Kidney glomerular epithelial cell (primary cell): ENCODE measurements around the gene NF2.

ENCODE experiments used
- DNase-seq: peaks from one replicate; lab custom pipeline; 2025; lab: John Stamatoyannopoulos, UW

Gene NF2

GRCh38 chr22:29668673-29669072 lies 65.2 kb downstream of the NF2 start:
- no peak for DNase-seq

- DNase-seq = no peak
These were observed 67.2 kb downstream of the NF2 start for GRCh38 chr22:29670626-29671025.

- no peak for DNase-seq
These were observed 70.1 kb downstream of the NF2 start for GRCh38 chr22:29673361-29674066.

DNA sequence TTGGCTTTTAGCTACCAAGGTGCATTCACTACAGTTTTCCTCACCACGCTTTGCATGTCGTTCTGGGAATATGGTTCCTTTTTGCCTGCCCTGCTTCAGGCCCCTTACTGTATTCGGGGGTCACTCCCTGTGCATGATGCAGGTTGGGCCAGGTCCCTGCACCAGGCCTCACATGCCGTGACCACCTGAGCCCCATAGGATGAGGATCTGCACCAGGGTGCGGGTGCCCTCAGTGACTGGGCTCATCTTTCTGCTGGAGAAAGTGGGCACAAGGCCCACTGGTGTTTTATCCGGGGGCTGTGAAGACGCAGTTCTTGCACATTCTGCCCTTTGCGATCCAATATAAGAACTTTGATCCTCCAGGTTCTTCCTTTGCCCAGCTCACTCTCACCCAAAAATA lies 70.7 kb downstream of the NF2 start:
- DNase-seq = no peak

DNA sequence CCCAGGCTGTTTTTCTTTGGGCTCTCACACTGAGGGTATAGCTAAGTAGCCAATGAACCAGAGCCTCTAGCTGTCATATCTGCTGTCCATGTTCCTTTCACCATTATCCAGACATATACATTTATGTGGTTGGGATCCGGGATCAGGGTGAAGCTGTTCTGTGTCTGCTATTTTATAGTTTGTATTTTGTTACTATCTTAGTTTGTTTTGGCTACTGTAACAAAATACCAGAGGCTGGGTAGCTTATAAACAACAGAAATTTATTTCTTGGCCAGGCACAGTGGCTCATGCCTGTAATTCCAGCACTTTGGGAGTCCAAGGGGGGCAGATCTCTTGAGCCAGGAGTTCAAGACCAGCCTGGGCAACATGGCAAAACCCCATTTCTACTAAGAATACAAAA lies 75.9 kb downstream of the NF2 start:
- DNase-seq = no peak

- no peak for DNase-seq
These were observed 80.1 kb downstream of the NF2 start for GRCh38 chr22:29683536-29683935.

DNA sequence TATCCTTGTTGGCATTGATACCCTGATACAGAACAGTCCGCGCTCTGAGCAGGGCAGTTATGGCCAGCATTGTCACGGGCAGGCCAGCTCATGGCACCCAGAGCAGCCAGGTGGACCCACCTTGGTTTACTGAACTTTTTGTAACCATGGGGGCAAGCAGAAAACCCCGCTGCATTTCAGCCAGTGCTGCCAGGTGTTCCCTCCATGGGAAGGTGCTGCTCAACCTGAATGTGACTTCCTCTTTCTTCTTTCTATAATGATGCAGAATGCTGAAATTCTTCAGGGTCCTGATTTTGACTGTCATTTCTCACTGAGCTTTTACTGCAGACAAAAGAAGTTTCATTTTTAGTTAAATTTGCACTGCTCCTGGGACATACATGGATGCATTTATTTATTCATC lies 80.8 kb downstream of the NF2 start:
- DNase-seq = no peak

GRCh38 chr22:29689206-29689879 lies 85.9 kb downstream of the NF2 start:
- no peak for DNase-seq

GRCh38 chr22:29689880-29690213 lies 86.4 kb downstream of the NF2 start:
- no peak for DNase-seq

- DNase-seq = no peak
These were observed 87.0 kb downstream of the NF2 start for GRCh38 chr22:29690476-29690875.

- DNase-seq = no peak
These were observed 88.3 kb downstream of the NF2 start for GRCh38 chr22:29691636-29692326.

DNA sequence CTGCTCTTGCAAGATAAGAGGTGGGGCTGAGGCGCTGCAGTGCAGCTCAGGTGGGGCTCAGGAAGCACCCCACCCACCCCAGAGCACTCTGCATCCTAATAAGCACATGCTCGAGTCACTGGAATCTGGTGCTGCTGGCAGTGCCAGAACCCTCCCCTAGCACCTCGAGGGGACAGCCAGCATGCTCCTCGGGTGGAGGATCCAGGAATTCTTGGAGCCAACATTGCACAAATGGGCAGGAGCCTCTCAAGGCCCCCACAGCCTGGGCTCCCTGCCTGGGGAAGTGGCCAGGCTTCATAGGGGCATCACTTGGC lies 88.9 kb downstream of the NF2 start:
- no peak for DNase-seq

DNA sequence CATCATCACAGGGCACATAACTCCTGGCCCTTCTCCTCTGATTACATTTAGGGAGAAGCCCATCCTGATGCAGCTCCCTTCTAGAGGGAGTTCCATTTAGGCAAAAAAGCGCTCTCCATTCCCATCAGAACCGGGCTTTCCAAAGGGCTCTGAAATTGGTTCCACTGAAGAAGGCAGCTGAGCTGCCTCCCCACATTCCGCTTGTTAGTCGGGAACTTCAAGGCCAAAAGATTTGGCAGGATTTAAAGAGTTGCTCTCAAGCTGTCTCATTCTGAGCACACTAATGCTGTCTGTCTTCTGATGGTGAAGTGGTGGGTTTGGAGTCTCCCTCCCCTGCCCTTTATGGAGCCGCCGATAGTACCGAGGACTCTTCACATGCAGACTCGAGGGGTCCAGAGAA lies 89.7 kb downstream of the NF2 start:
- no peak for DNase-seq

DNA sequence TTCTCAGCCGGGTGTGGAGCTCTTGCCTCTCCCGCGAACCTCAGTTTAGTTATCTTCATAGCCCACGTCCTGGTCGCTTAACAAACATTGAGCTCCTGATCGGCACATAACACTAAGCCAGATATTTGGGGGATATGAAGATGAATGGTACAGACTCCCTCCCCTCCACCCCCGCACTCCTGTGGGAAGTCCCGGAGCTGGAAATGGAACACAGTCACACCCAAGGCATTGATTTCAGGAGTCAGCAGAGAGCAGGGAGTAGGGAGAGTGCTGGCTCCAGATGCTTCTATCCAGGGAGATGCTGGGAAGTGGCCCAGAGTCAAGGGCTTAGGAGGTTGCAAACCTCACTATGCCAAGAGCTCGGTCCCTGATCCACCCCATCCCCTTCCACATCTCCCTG lies 90.2 kb downstream of the NF2 start:
- no peak for DNase-seq

DNA sequence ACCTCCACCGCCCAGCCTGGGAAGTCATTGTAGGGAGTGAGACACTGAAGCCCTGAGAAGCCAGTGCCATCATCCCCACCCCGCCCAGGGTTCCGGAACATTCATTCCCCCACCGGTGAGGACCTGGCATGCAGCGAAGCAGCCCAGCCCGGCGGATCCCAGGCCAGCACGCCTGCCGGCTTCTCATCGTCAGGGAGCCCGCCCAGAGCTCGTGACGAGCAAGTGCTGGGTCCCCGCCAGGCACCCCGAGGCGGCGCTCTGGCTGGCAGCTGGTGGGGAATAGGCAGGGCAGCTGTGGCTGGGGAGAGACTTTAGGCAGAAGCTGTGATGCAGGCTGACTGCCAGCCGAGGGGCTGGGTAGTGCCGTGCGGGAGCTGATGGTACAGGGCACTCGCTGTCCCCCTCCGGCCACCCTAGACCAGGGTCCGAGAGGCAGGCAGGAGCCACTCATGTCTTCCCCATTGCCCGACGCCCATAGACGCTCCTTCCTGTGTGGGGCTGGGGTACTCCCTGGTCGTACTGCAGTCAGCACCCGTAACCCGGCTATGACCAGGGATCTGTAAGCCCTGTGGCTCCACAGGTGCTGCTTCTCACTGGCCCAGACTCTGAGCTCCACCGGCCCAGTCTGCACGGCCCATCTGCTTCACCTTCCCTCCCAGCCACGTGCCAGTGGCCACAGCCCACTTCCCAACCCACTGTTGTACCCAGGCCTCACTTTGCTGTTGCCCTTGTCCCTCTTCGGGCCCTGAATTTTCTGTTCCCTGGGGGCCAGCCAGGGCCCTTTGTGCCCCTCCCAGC lies 91.9 kb downstream of the NF2 start:
- no peak for DNase-seq

DNA sequence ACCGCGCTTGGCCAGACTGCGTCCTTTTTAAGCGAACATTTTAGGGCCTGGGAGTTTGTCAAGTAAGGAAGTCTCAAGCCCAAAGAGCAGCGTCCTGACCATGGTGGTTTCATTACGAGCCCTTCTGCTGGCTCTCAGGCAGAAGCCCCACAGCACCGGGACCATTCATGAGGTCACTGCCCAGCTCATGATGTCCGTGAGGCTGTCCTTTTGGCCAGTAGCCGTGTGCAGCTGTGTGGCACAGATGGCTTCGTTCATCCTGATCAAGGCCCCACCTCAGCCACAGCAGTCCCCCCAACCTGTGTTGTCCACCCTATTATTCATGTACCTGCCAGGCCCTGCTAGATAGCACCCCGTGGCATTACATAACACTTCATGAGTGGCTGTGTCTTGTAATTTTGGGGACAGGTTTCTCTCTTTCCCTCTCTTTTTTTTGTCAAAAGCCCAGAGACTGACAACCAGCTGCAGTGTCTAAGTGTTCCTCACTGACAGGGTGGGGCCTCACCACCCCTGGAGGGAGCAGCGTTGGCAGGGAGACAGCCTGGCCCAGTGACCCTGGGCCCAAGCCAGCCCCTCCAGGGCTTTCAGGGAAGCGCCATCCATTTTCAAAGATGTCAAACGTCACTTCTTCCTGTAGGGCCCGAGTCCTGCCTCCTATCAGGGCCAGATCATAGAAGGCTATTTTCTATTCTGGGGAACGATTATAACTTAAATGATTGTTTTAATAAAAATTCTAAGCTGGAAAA lies 94.6 kb downstream of the NF2 start:
- DNase-seq = no peak

DNA sequence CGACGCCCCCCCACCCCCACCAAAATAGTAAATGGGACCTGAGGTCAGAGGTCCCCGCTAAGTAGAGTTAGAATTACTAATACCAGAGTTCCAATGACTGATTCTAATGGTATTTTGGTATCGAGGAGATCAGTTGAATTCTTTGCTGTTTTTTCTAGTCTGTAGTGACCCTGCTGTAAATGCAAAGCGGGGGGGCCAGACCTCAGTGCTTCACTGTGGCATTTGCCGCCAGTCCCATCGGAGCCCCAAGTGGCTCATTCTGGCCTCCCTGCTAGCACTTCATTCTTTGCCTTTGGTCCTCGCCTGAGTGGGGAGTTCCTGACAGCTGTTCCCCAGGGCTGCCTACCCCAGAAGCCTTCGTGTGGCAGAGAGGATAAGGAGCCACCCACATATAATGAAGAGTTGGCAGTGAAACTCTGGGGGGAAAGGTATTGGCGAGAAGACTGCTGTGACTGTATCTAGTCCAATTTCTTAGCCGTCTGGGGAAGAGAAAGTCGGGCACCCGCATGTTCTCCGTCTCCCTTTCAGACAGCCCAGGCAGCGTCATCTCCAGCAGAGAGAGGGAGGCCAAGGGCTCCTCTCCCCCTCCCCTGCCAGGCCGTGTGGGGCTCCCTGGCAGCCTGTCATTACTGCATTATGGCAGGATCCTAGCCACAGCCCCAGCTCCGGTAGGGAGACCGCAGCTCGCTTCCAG lies 96.9 kb downstream of the NF2 start:
- no peak for DNase-seq

DNA sequence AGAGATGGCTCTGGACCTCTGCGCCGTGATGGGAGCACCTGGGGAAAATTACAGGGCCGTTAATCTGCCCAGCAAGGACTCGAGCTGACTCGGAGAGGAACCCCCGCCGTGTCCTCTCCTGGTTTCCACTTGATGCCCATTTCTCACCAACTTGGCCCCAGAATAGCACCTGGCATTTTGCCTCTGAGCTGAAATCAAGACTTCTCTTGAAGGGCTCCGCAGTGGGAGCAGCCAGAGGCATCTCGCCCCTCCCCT lies 97.4 kb downstream of the NF2 start:
- DNase-seq = no peak

- DNase-seq = peak; percentile 24
These were observed 97.9 kb downstream of the NF2 start for GRCh38 chr22:29701155-29701999.

- no peak for DNase-seq
These were observed 98.8 kb downstream of the NF2 start for GRCh38 chr22:29702000-29702930.
